ENCODE measurements around the gene DGCR2. TPM values are rescaled to one million over a fixed set of nuclear protein-coding genes. Genes with fewer than 3 reads are reported as not detected.

Gene DGCR2
- total RNA-seq, 2 experiments from 2014 or later = 31.9 to 35.5 TPM

DNA sequence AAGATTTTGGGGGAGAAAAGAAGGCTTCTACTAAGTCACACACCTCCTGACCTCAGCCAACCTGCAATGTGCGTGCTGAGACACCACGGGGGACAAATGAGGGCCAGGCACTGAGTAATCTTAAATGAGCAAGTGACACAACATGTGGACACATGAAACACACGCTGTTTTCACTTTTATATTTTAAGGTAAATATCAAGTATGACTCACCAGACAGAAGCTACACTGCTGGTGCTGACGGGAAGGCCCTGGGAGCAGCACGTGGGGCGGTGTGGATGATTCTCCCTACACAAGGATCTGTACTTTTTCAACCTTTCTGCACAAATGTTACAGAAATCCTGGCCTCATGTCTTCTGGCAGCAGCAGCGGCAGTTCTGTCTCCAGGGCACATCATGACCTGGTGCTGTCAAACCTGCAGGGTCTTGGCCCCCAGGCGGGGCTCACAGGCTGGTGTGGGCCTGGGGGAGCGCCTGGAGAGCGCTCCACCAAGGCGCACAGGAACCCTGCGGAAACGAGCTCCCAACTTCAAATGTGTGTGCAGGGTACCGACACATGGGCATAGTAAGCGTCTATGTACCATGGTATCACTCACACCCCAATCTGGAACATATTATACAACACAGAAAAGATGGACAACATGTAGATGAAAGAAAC, 61.7 kb downstream of the DGCR2 start:
- Mint-ChIP-seq H3K4me3 (no peak overlapping the region), H3K36me3 (ENCODE audit: low read depth) (peaks cover 94% of the 10 kb centered on the region), H3K9me3 (no peaks in the 10 kb centered on the region), H3K27ac (no peak overlapping the region), H3K27me3 (no peaks in the 10 kb centered on the region), H3K4me1 (ENCODE audit: low read depth) (no peaks in the 10 kb centered on the region)
- POLR2A ChIA-PET = no interaction called here
- H3K27ac ChIP-seq (ENCODE audit: low read depth in 1 of 2, low read length in 2 of 2) = no peak overlapping the region
- intact Hi-C loops (cut with DNase I, micrococcal nuclease) = no loop called here
- DNase-seq (no peak), ATAC-seq (ENCODE audit: poor library complexity) (no peak)
- TF ChIP-seq, protein P1, sequence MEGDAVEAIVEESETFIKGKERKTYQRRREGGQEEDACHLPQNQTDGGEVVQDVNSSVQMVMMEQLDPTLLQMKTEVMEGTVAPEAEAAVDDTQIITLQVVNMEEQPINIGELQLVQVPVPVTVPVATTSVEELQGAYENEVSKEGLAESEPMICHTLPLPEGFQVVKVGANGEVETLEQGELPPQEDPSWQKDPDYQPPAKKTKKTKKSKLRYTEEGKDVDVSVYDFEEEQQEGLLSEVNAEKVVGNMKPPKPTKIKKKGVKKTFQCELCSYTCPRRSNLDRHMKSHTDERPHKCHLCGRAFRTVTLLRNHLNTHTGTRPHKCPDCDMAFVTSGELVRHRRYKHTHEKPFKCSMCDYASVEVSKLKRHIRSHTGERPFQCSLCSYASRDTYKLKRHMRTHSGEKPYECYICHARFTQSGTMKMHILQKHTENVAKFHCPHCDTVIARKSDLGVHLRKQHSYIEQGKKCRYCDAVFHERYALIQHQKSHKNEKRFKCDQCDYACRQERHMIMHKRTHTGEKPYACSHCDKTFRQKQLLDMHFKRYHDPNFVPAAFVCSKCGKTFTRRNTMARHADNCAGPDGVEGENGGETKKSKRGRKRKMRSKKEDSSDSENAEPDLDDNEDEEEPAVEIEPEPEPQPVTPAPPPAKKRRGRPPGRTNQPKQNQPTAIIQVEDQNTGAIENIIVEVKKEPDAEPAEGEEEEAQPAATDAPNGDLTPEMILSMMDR (IDR thresholded peaks at IDR 0.05) = no peak
- no peaks in the 10 kb centered on the region for H3K4me1 ChIP-seq (ENCODE audit: insufficient read depth, low read length)
- H3K9me3 ChIP-seq (ENCODE audit: control insufficient read depth in 1 of 2, insufficient read depth in 1 of 2, low read length in 2 of 2) = no peaks in the 10 kb centered on the region
- no peaks in the 10 kb centered on the region for H3K27me3 ChIP-seq (ENCODE audit: control insufficient read depth in 1 of 2, insufficient read depth in 2 of 2, low read length in 2 of 2)
- CTCF ChIA-PET = no interaction called here
- H3K36me3 ChIP-seq (ENCODE audit: insufficient read depth, low read length) = peaks cover 94% of the 10 kb centered on the region
- H3K4me3 ChIP-seq (ENCODE audit: low read length) = no peak overlapping the region

DNA sequence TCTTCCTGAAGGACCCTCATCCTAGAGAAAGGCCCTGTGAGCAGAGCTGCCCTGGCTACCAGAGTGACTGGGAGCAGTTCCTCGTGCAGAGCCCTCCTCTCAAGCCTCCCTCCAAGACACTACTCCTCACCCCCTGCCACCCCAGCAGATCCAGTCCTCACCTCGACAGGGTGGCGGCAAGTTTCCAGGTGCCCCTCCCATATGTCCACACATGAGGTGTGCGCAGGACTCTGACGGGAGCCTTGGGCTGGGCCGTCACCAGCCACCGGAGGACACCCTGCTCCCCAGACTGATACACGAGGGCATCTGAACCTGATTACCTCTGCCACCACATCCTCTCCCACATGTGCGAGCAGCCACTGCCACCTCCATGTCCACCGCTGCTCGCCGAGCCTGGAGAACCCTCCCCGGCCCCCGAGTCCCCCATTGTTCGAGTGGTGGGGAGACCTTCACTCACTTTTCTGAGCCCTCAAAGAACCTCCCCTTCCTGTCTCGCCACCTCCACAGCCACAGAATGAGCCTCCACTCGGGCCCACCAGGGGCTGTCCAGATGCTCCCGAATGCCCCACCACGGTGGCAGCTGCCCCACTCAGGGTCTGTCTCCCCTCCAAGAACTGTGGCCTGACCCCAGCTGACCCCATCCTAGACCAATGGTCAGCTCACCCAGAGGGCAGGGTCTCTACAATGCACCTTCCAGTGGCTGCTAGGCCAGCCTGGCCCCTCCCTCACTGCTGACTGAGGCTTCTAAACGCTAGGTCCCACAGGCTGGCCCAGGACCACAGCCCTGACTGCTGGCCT, 62.5 kb downstream of the DGCR2 start:
- ChIA-PET CTCF (no interaction called here), POLR2A (no interaction called here)
- no peaks in the 10 kb centered on the region for H3K4me1 ChIP-seq (ENCODE audit: insufficient read depth, low read length)
- no peaks in the 10 kb centered on the region for H3K9me3 Mint-ChIP-seq
- ATAC-seq (ENCODE audit: poor library complexity) = no peak
- no peak overlapping the region for H3K27ac ChIP-seq (ENCODE audit: low read depth in 1 of 2, low read length in 2 of 2)
- TF ChIP-seq, protein P1 (IDR thresholded peaks at IDR 0.05) = no peak
- H3K4me3 Mint-ChIP-seq = no peak overlapping the region
- no peak for DNase-seq
- H3K27me3 ChIP-seq (ENCODE audit: control insufficient read depth in 1 of 2, insufficient read depth in 2 of 2, low read length in 2 of 2) = no peaks in the 10 kb centered on the region
- no peaks in the 10 kb centered on the region for H3K4me1 Mint-ChIP-seq (ENCODE audit: low read depth)
- no peak overlapping the region for H3K4me3 ChIP-seq (ENCODE audit: low read length)
- no peaks in the 10 kb centered on the region for H3K9me3 ChIP-seq (ENCODE audit: control insufficient read depth in 1 of 2, insufficient read depth in 1 of 2, low read length in 2 of 2)
- H3K36me3 Mint-ChIP-seq (ENCODE audit: low read depth) = peaks cover 89% of the 10 kb centered on the region
- H3K27ac Mint-ChIP-seq = no peak overlapping the region
- H3K27me3 Mint-ChIP-seq = no peaks in the 10 kb centered on the region
- peaks cover 86% of the 10 kb centered on the region for H3K36me3 ChIP-seq (ENCODE audit: insufficient read depth, low read length)
- intact Hi-C loops (cut with DNase I, micrococcal nuclease) = no loop called here

DNA sequence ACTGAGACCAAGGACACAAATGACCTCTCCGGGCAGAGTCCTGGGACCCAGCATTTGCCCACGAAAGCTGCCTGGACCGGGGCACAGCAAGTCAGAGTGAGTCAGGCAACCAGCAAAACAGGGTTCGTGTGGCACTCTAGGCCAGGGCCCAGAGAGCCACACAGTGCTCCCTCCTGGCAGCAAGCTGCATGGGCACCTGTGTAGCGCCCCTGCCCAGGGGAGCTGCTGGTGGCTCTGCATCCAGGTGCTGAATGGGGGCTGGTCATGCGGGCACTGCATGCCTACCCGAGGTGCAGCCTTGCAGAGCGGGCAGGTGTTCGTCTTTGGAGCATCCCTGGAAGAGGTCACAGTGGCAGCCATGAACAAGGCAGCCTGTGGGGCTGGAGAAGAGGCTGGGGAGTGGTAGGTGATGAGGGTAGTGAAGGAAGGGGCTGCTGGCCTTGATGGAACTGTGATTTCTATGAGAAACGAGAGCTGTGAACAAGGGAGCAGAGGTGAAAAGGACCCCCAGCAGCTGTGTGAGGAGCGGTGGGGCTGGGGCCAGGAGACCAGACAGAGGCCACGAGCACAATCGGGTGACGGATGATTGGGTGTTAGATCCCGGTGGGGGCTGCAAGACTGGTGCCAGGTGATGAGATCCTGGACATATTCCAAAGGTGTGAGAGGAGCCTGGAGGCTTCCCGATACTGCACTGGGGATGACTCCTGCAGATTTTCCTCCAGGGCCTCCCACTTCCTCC, 63.3 kb downstream of the DGCR2 start:
- H3K27me3 Mint-ChIP-seq = no peaks in the 10 kb centered on the region
- peak overlapping the region; percentile 20 for H3K27ac Mint-ChIP-seq
- ATAC-seq (ENCODE audit: poor library complexity) = no peak
- H3K27me3 ChIP-seq (ENCODE audit: control insufficient read depth in 1 of 2, insufficient read depth in 2 of 2, low read length in 2 of 2) = no peaks in the 10 kb centered on the region
- CTCF ChIA-PET = no interaction called here
- H3K4me1 Mint-ChIP-seq (ENCODE audit: low read depth) = no peaks in the 10 kb centered on the region
- no peaks in the 10 kb centered on the region for H3K4me1 ChIP-seq (ENCODE audit: insufficient read depth, low read length)
- no peak overlapping the region for H3K4me3 ChIP-seq (ENCODE audit: low read length)
- no peaks in the 10 kb centered on the region for H3K9me3 ChIP-seq (ENCODE audit: control insufficient read depth in 1 of 2, insufficient read depth in 1 of 2, low read length in 2 of 2)
- peaks cover 89% of the 10 kb centered on the region for H3K36me3 Mint-ChIP-seq (ENCODE audit: low read depth)
- no peak overlapping the region for H3K27ac ChIP-seq (ENCODE audit: low read depth in 1 of 2, low read length in 2 of 2)
- intact Hi-C loops (cut with DNase I, micrococcal nuclease) = no loop called here
- POLR2A ChIA-PET = no interaction called here
- no peak for DNase-seq
- H3K36me3 ChIP-seq (ENCODE audit: insufficient read depth, low read length) = peaks cover 83% of the 10 kb centered on the region
- no peak overlapping the region for H3K4me3 Mint-ChIP-seq
- TF ChIP-seq, protein P1 (IDR thresholded peaks at IDR 0.05) = no peak
- no peaks in the 10 kb centered on the region for H3K9me3 Mint-ChIP-seq
